ENCODE data around the gene SLC7A11.

GRCh38 chr4:138279286-138279685 is 37.1 kb upstream of the SLC7A11 start:
- TF ChIP-seq EZH2 (IDR thresholded peaks at IDR 0.05; ENCODE audit: low read depth, unreplicated experiment): no peak
- TF ChIP-seq, protein P1, sequence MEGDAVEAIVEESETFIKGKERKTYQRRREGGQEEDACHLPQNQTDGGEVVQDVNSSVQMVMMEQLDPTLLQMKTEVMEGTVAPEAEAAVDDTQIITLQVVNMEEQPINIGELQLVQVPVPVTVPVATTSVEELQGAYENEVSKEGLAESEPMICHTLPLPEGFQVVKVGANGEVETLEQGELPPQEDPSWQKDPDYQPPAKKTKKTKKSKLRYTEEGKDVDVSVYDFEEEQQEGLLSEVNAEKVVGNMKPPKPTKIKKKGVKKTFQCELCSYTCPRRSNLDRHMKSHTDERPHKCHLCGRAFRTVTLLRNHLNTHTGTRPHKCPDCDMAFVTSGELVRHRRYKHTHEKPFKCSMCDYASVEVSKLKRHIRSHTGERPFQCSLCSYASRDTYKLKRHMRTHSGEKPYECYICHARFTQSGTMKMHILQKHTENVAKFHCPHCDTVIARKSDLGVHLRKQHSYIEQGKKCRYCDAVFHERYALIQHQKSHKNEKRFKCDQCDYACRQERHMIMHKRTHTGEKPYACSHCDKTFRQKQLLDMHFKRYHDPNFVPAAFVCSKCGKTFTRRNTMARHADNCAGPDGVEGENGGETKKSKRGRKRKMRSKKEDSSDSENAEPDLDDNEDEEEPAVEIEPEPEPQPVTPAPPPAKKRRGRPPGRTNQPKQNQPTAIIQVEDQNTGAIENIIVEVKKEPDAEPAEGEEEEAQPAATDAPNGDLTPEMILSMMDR (conservative IDR thresholded peaks at IDR 0.05; ENCODE audit: low read depth in 2 of 2): no peak
- TF ChIP-seq, protein P2, sequence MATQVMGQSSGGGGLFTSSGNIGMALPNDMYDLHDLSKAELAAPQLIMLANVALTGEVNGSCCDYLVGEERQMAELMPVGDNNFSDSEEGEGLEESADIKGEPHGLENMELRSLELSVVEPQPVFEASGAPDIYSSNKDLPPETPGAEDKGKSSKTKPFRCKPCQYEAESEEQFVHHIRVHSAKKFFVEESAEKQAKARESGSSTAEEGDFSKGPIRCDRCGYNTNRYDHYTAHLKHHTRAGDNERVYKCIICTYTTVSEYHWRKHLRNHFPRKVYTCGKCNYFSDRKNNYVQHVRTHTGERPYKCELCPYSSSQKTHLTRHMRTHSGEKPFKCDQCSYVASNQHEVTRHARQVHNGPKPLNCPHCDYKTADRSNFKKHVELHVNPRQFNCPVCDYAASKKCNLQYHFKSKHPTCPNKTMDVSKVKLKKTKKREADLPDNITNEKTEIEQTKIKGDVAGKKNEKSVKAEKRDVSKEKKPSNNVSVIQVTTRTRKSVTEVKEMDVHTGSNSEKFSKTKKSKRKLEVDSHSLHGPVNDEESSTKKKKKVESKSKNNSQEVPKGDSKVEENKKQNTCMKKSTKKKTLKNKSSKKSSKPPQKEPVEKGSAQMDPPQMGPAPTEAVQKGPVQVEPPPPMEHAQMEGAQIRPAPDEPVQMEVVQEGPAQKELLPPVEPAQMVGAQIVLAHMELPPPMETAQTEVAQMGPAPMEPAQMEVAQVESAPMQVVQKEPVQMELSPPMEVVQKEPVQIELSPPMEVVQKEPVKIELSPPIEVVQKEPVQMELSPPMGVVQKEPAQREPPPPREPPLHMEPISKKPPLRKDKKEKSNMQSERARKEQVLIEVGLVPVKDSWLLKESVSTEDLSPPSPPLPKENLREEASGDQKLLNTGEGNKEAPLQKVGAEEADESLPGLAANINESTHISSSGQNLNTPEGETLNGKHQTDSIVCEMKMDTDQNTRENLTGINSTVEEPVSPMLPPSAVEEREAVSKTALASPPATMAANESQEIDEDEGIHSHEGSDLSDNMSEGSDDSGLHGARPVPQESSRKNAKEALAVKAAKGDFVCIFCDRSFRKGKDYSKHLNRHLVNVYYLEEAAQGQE (IDR thresholded peaks at IDR 0.05; ENCODE audit: unreplicated experiment): no peak
- no peak for TF ChIP-seq POLR2AphosphoS5 (IDR thresholded peaks at IDR 0.05; ENCODE audit: low read depth)
- TF ChIP-seq ZNF331 (CRISPR knock-in tag; IDR thresholded peaks at IDR 0.05; ENCODE audit: low read depth): no peak
- no peak for TF ChIP-seq EZH2phosphoT487 (IDR thresholded peaks at IDR 0.05; ENCODE audit: unreplicated experiment)
- TF ChIP-seq NANOG (IDR thresholded peaks at IDR 0.05; ENCODE audit: borderline replicate concordance): no peak
- TF ChIP-seq CREB1 (CRISPR knock-in tag; IDR thresholded peaks at IDR 0.05; ENCODE audit: low read depth): no peak
- no peak for TF ChIP-seq ZNF114 (CRISPR knock-in tag; IDR thresholded peaks at IDR 0.05)
- TF ChIP-seq JUNB (IDR thresholded peaks at IDR 0.05; ENCODE audit: unreplicated experiment): no peak
- TF ChIP-seq STAT1 (IDR thresholded peaks at IDR 0.05; ENCODE audit: unreplicated experiment): no peak

Measured in GM23338 (cell line).